HEK293 (cell line): Measurements from ENCODE around the gene GLIS1.

Experiments used
- CTCF ChIA-PET: fragments of 350-600 bp; formaldehyde crosslinking; extraction: SDS; loops from one replicate; lab custom pipeline; 2021; ENCODE audit warnings: antibody characterized with exemption; lab: Yijun Ruan, JAX
- POLR2A ChIA-PET: fragments of 300-600 bp; formaldehyde crosslinking; extraction: SDS; loops from one replicate; lab custom pipeline; 2020; ENCODE audit warnings: antibody characterized with exemption, inconsistent platforms; lab: Yijun Ruan, JAX
- H3K27ac ChIP-seq: fragments of 200-500 bp; sonication (Bioruptor generic); 2 replicates; pipeline ENCODE4 v1.5.1; 2014; ENCODE audit warnings: low read depth, low read length, control low read depth, inconsistent platforms; ENCODE audit errors: extremely low read depth
- H3K36me3 ChIP-seq, 2 experiments: fragments of 200-500 bp in 1 of 2; sonication (Bioruptor generic) in 1 of 2; 1 replicate in 1 of 2; 2 replicates in 1 of 2; pipeline ENCODE4 v1.5.1; 2014 to 2017; ENCODE audit warnings: inconsistent platforms in 2 of 2, low read length in 2 of 2; ENCODE audit not compliant: control insufficient read depth in 2 of 2, insufficient read depth in 1 of 2
- H3K4me1 ChIP-seq: fragments of 200-500 bp; sonication (Bioruptor generic); 2 replicates; pipeline ENCODE4 v1.5.1; 2014; ENCODE audit warnings: mild to moderate bottlenecking, low read length, inconsistent platforms; ENCODE audit not compliant: control insufficient read depth, insufficient read depth
- H3K4me3 ChIP-seq: 2 replicates; pipeline ENCODE4 v1.5.1; 2011; ENCODE audit warnings: low read depth, mild to moderate bottlenecking, control low read depth, low read length, moderate library complexity
- H3K9me3 ChIP-seq: fragments of 200-500 bp; sonication (Bioruptor generic); 2 replicates; pipeline ENCODE4 v1.5.1; 2014; ENCODE audit warnings: low read depth, low read length, inconsistent platforms; ENCODE audit not compliant: control insufficient read depth, insufficient read depth
- BCL6B ChIP-seq: fragments of 450-650 bp; formaldehyde crosslinking; IDR thresholded peaks from 2 replicates; pipeline ENCODE4 v1.5.1; 2017; ENCODE audit warnings: missing biosample characterization, missing genetic modification characterization
- GFI1B ChIP-seq: fragments of 450-650 bp; formaldehyde crosslinking; IDR thresholded peaks from 2 replicates; pipeline ENCODE4 v1.5.1; 2016; ENCODE audit warnings: missing biosample characterization, missing genetic modification characterization
- IKZF3 ChIP-seq: fragments of 450-650 bp; IDR thresholded peaks from 2 replicates; pipeline ENCODE4 v1.5.0; 2018; ENCODE audit warnings: missing biosample characterization, mild to moderate bottlenecking, missing genetic modification characterization, moderate library complexity
- PRDM6 ChIP-seq: fragments of 450-650 bp; formaldehyde crosslinking; IDR thresholded peaks from 2 replicates; pipeline ENCODE4 v1.5.1; 2017; ENCODE audit warnings: missing biosample characterization, missing genetic modification characterization
- YY1 ChIP-seq: fragments of 450-650 bp; formaldehyde crosslinking; IDR thresholded peaks from 2 replicates; pipeline ENCODE4 v1.5.1; 2018; ENCODE audit warnings: missing biosample characterization, missing genetic modification characterization
- ZBTB20 ChIP-seq: fragments of 450-650 bp; formaldehyde crosslinking; IDR thresholded peaks from 2 replicates; pipeline ENCODE4 v1.5.1; 2016; ENCODE audit warnings: missing biosample characterization, missing genetic modification characterization
- ZBTB44 ChIP-seq: fragments of 450-650 bp; IDR thresholded peaks from 2 replicates; pipeline ENCODE4 v1.5.1; 2018; ENCODE audit warnings: missing biosample characterization, mild to moderate bottlenecking, missing genetic modification characterization
- ZIC2 ChIP-seq: fragments of 450-650 bp; formaldehyde crosslinking; IDR thresholded peaks from 2 replicates; pipeline ENCODE4 v1.5.1; 2016; ENCODE audit warnings: missing biosample characterization, missing genetic modification characterization
- ZNF248 ChIP-seq: fragments of 450-650 bp; formaldehyde crosslinking; IDR thresholded peaks from 2 replicates; pipeline ENCODE4 v1.5.1; 2017; ENCODE audit warnings: missing biosample characterization, missing genetic modification characterization
- ZNF391 ChIP-seq: fragments of 450-650 bp; formaldehyde crosslinking; IDR thresholded peaks from 2 replicates; pipeline ENCODE4 v1.5.1; 2016; ENCODE audit warnings: low read depth, missing biosample characterization, missing genetic modification characterization, borderline replicate concordance
- ZNF48 ChIP-seq: fragments of 450-650 bp; formaldehyde crosslinking; IDR thresholded peaks from 2 replicates; pipeline ENCODE4 v1.5.1; 2016; ENCODE audit warnings: missing biosample characterization, missing genetic modification characterization
- ZNF488 ChIP-seq: fragments of 450-650 bp; formaldehyde crosslinking; IDR thresholded peaks from 2 replicates; pipeline ENCODE4 v1.5.1; 2016; ENCODE audit warnings: missing biosample characterization, missing genetic modification characterization
- ZNF514 ChIP-seq: fragments of 450-650 bp; formaldehyde crosslinking; IDR thresholded peaks from 2 replicates; pipeline ENCODE4 v1.5.1; 2016; ENCODE audit warnings: missing biosample characterization, missing genetic modification characterization
- ZNF629 ChIP-seq: fragments of 450-650 bp; formaldehyde crosslinking; IDR thresholded peaks from 2 replicates; pipeline ENCODE4 v1.5.1; 2017; ENCODE audit warnings: missing biosample characterization, missing genetic modification characterization
- ZNF639 ChIP-seq: fragments of 450-650 bp; formaldehyde crosslinking; IDR thresholded peaks from 2 replicates; pipeline ENCODE4 v1.5.1; 2016; ENCODE audit warnings: missing biosample characterization, missing genetic modification characterization
- ZNF658 ChIP-seq: fragments of 450-650 bp; formaldehyde crosslinking; IDR thresholded peaks from 2 replicates; pipeline ENCODE4; 2016; ENCODE audit warnings: missing biosample characterization, missing genetic modification characterization
- ZNF677 ChIP-seq: fragments of 450-650 bp; IDR thresholded peaks from 2 replicates; pipeline ENCODE4 v1.5.0; 2018; ENCODE audit warnings: missing biosample characterization, mild to moderate bottlenecking, missing genetic modification characterization, moderate library complexity
- ZNF707 ChIP-seq: fragments of 450-650 bp; formaldehyde crosslinking; IDR thresholded peaks from 2 replicates; pipeline ENCODE4 v1.5.1; 2016; ENCODE audit warnings: missing biosample characterization, missing genetic modification characterization
- ZNF777 ChIP-seq: fragments of 450-650 bp; formaldehyde crosslinking; IDR thresholded peaks from 2 replicates; pipeline ENCODE4 v1.5.1; 2017; ENCODE audit warnings: missing biosample characterization, missing genetic modification characterization, borderline replicate concordance

Gene GLIS1

GRCh38 chr1:53662169-53662568, 76.8 kb downstream of the GLIS1 start:
- TF ChIP-seq PRDM6 (no peak), ZNF488 (tag by site-specific recombination) (no peak), ZNF639 (tag by site-specific recombination) (no peak), IKZF3 (tag by site-specific recombination) (no peak), ZNF514 (tag by site-specific recombination) (no peak), ZNF48 (no peak), ZNF629 (tag by site-specific recombination) (no peak), GFI1B (tag by site-specific recombination) (no peak), ZNF777 (no peak), ZNF707 (no peak)
- Histone ChIP-seq H3K36me3 (no peaks in the 10 kb centered on the region), H3K4me1 (no peaks in the 10 kb centered on the region), H3K9me3 (no peaks in the 10 kb centered on the region), H3K27ac (no peak overlapping the region), H3K4me3 (no peak overlapping the region)
- ChIA-PET CTCF (no interaction called here), POLR2A (no interaction called here)

GRCh38 chr1:53661496-53661895, 77.5 kb downstream of the GLIS1 start:
- H3K4me3 ChIP-seq: no peak overlapping the region
- ChIA-PET POLR2A (no interaction called here), CTCF (interaction anchor here (1.5 kb wide), 1 partner anchor 176 kb away, joined by 4 read pairs; no protein-coding TSS in a partner anchor)
- H3K36me3 ChIP-seq: no peaks in the 10 kb centered on the region
- TF ChIP-seq ZNF48 (no peak), ZNF391 (no peak), ZBTB20 (no peak), ZNF658 (tag by site-specific recombination) (no peak), ZBTB44 (tag by site-specific recombination) (no peak), BCL6B (no peak), YY1 (no peak), ZNF248 (tag by site-specific recombination) (no peak)
- H3K27ac ChIP-seq: no peak overlapping the region
- H3K4me1 ChIP-seq: no peaks in the 10 kb centered on the region
- no peaks in the 10 kb centered on the region for H3K9me3 ChIP-seq

- no peak overlapping the region for H3K27ac ChIP-seq
- CTCF ChIA-PET: interaction anchor here (1.5 kb wide), 1 partner anchor 175 kb away, joined by 4 read pairs; no protein-coding TSS in a partner anchor
- POLR2A ChIA-PET: no interaction called here
- H3K36me3 ChIP-seq: no peaks in the 10 kb centered on the region
- no peaks in the 10 kb centered on the region for H3K4me1 ChIP-seq
- H3K4me3 ChIP-seq: no peak overlapping the region
- H3K9me3 ChIP-seq: no peaks in the 10 kb centered on the region
- TF ChIP-seq ZIC2 (tag by site-specific recombination) (peak; percentile 88), ZNF677 (tag by site-specific recombination) (no peak)
These were observed 78.3 kb downstream of the GLIS1 start for GRCh38 chr1:53660666-53661065.
